G401.6 (cell line): ENCODE results near the gene MRRF.

Source experiments
- FAIRE-seq: peaks from 2 replicates; lab custom pipeline; 2012; peaks lifted over from hg19 to GRCh38; lab: Jason Lieb, UNC

MRRF gene

DNA sequence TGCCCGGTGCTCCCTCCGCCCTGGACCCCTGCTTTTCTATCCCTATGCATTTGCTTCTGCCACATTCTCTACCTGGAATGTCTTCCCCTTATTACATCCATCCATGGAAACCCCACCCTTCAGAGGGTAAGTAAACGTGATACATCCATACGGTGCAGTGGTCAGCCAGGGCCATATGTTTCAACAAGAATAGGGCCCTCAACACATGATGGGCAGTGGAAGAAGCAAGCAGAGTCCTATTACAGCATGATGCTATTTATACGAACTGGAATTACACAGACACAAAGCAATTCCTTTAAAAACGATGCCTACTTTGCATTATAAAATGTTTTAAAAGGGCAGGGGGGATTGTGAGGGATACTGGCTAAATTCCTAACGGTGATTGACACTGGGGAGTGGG, 68.0 kb downstream of the MRRF start:
- no peak for FAIRE-seq

DNA sequence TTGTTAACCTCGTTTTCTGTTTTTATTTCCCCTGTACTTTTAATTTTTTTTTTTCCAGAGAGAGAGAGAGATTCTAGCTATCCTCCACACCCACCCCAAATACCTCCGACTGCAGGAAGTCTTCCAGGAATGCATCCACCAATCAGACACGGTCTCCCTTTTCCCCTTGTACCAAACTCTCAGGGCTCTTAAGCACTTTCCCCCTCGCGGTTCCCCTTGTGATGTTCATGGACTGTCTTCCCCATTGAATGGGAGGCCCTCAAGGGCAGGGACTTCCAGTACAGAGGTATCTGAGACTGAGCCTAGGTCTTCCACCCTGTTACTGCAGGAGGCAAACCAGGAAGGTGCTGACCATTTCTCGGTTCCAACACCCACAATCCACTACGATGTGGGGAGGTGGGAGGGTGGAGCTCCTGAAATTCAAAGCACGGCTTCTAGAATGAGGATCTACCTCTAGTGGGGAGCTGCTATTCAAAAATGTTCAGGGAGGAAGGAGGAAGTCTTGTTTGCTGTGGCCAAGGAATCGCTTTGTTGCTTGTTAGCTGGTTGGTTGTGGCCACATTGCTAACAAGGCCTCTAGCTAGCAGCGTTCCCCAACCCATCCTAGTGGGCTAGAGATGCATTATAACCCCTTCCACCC, 68.6 kb downstream of the MRRF start:
- FAIRE-seq, result no peak

DNA sequence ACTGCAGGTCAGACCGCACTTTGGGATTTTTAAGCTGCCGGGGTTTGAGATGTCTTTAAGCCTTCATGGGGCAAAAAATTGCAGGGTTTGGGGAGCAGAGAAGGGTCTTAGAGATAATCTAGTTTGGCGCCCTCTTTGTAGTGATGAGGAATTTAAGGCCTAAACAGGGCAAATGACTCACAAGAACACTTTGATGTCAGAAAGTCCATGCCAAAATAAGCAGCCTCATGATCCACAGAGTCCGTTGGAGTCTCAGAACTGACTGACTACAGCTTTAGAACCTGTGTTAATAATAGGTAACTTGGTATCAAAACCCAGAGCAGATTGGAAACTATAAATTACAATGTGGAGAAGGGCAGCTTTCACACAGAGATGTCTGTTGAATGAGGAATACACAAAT, 70.2 kb downstream of the MRRF start:
- FAIRE-seq, result no peak

DNA sequence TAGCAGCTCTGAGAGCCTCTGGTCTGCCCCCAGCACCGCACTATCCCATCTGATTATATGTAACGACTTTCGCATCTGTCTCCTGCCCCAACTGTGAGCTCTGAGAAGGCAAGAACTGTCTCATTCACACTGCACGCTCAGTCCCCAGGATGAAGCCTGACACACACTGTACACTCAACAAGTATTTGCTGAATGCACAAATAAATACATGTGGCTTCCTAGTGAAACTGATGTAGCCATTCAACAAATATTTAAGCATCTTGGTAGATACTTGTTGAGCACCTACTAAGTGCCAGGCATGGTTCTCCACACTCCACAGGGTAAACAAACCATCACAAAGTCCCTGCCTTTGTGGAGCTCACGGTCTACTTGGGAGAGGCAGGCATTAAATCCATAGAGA, 71.5 kb downstream of the MRRF start:
- FAIRE-seq, result no peak

DNA sequence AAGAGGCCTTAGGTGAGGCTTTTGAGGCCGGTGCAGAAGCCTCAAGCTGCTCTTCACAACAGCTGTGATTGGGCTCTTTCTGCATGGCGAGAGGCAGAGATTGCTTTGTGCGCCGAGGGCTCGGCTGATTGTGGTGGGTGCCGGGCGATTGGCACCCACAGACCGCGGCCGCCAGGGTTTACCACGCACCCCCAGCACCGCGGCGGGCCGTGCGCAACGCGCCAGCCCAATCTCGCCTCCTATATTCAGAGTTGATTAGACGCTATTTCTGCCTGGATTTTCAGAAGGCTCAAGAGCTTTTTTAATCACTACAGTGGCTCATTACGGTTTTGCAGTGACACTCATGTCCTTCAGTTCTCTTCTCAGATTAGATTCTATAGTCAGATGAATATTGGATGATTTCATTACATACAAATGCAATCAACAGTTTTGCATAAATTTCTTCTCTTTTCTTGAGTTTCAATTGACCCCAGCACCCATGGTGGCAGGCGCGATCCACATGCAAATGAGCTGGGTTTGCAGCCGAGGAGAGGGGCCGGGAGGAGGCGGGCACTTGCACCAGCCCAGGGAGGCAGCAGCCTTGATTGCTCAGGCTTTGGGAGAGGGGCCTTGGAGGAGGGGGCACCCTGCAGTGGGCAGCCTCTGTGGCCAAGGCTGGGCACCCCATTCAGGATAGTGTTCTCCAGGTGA, 72.3 kb downstream of the MRRF start:
- no peak for FAIRE-seq

DNA sequence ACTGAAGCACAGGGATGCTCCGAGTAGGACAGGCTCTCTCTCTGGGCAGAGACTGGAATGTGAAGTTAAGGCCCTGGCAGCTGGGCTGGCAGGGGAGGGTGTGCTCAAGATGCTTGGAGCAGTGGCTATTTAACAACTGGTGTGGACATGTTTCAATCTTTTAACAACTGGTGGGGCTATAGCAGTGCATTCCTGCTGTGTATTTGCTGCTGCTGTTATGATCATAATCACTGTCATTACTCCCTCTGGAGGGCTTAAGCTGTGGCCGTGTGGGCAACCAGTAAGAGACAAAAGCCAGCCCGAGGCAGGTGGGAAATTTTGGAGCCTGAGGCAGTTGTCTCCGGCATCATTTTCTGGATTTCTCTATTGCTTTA, 72.9 kb downstream of the MRRF start:
- FAIRE-seq, result no peak

DNA sequence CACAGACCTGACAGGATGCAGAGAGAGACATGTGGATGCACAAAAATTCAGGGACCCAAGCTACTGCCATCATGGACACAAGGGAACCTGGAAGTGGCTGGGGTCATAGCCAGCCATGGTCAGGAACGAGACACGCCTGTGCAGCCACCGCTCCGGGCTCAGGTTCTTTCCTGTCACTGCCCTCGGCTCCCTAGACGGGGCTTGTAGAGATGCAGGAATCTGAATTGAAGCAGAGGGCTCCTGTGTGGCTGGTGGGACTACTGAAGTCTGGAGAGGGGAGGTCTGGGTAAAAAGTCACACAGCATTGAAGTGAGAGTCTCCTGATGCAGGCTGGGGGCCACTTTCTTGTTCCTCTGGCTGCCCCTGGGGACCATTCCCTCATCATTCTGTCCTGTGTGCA, 73.9 kb downstream of the MRRF start:
- FAIRE-seq, result no peak

DNA sequence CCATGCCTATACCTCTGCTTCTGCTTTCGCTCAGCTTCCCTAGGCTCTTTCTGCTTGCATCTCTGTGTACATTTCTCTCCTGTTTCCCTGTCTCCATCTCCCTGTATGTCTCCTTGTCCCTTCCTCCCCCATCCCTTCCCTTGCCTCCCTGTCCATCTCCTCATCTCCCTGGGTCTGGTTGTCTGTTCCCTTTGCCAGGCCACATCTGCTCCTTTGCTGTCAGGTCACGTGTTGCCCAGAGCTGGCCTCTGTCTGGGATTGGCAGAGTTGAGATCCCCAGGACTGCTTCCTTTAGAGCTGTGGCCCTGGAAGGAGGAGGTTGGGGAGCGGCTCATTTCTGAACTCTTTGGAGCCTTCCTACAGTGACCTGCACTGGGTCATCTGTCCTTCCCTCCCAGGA, 74.3 kb downstream of the MRRF start:
- no peak for FAIRE-seq

DNA sequence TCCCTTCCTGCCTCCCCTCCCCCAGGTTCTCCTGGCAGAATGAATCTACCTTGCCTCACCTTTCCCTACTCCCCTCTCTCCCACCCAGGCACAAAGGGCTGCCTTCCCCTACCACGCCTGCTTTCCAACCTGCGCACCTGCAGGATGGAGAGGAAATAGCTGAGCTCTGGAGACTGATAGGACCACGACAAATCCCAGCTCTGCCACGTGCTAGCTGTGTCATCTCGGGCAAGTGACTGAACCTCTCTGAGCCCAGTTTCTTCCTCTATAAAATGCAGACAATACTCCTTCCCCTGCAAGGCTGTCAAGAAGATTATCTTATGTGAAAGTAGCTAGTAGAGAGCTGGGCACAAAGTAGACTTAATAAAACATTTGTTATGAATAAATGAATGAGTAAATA, 74.9 kb downstream of the MRRF start:
- FAIRE-seq, result no peak

DNA sequence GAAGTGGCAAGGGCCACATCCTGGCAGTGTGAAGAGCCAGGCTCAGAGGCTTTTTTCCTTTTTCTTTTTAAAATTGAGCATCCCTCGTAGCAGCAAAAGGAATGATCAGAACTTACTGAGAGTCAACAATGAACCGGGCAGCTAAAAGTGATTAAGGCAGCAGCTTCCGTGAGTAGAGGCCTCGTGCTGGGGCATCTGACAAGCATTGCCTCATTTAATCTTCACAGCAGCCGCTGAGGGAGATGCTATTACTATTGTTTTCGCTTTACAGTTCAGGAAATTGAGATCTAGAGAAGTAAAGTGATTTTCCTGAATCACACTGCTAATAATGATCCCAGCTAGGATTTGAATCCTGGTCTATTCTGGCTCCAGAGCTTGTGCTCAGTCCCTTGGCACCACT, 75.5 kb downstream of the MRRF start:
- FAIRE-seq, result peak; percentile 93

DNA sequence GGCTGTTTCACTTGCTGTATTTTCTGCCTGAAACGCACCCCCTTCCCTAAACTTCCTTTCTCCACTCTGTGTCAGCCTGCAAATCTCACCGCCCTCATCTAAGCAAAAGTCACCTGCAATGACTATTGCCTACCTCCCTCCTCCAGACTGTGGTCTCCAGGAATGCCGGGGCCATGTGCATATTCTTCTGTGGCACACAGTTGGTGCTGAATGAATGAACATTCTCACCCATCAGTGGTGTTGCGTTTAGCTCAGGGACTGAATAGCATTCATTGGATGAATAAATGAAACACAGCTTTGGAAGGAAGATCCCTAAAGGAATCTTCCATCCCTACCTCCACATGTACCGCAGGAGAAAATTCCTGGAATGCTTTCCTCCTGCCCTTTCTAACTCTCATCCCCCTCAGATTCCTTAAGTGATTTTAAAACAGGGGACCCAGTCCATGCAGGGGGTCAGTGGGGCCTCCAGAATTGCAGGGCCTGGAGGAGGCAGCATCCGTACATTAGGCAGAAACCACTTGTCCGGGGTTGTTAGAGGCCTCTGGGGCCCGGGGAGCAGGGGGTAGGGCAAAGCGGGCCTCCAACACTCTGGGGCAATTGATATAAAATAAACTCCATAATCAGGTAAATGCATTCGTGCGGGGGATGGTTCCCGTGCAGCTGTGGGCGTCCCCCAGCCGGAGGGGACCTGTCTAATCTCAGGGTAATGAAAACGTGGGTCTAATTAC, 77.8 kb downstream of the MRRF start:
- FAIRE-seq, result peak; percentile 96

DNA sequence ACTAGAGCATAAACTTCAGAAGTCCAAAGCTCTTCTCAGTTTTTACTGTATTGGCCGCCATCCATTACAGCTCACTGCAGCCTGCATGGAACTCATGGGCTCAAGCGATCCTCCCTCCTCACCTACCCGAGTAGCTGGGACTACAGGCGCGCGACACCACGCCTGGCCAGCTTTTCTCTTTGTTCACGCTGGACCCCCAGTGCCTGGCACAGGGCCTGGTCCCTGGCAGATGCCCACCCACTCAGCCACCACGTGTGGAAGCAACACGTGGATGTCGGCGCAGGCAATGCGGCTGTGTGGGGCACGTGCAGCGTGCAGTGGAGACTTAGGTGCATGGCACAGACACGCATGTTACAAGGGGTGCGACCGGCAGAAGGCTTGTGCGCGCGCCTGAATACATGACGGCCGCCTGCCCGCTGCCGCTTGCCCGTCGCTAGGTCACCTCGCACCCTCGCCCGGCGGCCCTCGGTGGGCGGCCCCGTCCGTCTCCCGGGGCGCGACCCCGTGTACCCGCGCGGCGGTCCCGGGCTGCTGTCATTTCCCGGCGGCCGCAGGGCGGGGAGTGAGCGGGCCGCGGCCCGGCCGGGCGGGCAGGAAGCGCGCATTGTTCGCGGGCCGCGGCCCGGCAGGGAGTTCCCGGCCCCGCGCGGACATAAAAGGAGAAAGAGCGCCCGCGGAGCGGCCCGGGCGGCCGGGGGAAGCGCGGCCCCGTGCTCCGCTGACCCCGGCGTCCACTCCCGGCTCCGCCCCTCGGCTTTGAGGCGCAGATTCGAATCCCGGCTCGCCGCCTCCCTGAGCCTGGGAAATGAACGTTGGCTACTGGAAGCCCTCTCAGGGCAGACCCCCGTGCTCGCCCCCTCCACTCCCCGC, 82.0 kb downstream of the MRRF start:
- no peak for FAIRE-seq

DNA sequence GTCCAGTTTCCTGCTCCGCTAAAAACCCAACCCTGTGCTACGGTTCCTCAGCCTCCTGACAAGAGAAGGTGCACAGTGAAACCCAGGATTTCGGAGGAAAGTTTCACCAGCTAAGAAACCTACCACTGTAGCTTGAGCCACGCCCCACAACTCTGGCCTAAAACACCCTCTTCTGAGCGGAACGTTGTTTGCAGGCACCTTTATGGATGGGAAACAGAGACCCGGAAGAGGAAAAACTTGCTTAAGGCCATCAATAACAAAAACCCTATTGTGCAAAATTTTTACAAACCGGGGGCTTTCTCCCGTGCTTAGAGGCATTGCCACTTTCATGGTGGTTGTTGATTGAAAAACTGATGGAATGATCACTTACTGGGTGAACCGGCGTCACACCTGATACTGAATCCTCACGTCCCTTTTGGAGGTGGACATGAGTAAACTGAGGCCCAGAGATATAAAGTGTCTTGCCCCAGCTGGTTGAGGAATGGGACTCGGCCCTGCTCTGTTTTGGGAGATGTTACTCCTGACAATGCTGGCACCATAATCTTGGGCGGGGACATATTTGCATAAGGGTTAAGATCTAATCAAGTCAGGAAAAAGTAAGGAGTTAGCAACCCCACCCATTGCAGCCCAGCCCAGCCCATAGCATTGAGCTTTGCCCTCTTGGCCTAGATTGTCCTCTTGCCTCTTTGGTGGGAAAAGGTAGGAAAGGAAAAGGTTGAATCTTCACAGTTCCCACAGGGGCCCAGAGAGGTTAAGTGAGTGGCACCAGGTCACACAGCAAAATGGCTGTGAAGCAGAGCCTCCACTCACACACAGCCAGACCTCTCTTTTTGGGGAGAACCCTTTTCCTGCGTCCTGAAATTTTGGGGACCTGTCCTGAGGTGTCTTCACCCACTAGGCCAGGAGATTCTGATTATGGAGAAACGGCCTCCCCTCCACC, 82.9 kb downstream of the MRRF start:
- FAIRE-seq, result peak; percentile 86

DNA sequence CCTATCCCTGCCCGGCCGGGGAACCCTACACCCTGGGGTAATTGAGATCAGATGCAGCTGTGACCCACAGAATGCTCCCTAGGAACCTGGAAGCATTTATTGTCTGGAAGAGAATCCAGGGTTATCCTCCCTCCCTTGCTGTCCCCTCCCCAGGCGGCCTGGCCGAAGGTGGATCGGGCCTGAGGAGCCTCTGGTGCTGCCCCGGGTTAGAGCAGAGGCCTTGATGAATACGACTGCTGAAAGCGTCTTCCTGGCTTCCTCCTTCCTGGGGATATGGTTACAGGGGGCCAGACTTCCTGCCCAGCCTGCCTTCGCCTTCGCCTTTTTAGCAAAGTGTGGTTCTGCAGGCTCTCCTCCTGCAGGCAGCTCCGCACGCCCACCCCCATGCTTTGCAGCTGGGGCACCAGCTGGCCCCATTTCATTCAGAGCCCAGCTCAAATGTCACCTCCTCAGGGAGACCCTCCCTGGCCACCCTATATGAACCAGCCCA, 83.7 kb downstream of the MRRF start:
- FAIRE-seq, result no peak

DNA sequence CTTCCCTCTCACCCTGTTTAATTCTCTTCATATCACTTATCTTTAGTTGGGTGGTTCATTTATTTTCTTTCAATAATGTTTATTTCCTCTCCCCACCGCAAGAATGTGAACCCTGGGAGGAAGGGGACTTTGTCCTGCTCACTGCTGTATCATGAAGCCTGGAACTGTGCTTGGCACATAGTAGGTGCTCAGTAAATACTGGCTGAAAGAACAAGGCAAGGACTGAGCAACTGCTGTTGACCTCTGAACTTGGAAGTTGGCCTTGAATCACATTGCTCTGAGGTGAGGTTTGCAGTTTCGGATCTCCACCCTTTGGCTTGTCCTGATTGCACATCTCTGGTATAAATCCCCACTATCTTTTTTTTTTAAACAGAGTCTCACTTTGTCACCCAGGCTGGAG, 84.1 kb downstream of the MRRF start:
- no peak for FAIRE-seq

DNA sequence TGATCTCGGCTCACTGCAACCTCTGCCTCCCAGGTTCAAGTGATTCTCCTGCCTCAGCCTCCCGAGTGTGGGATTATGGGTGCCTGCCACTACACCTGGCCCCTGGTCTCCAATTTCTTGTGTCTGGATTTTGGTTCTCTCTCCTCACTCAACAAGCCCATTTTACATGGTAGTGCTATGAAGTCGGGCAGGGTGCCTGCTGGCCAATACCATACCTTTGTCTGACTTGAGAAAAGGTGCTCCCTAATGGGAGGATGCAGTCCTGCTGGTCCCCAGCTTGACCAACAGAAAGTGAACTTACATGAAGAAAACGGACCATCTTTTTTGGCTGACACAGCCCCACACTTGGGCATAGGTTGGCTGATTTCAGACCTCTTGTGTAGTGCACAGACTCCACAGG, 84.5 kb downstream of the MRRF start:
- no peak for FAIRE-seq

DNA sequence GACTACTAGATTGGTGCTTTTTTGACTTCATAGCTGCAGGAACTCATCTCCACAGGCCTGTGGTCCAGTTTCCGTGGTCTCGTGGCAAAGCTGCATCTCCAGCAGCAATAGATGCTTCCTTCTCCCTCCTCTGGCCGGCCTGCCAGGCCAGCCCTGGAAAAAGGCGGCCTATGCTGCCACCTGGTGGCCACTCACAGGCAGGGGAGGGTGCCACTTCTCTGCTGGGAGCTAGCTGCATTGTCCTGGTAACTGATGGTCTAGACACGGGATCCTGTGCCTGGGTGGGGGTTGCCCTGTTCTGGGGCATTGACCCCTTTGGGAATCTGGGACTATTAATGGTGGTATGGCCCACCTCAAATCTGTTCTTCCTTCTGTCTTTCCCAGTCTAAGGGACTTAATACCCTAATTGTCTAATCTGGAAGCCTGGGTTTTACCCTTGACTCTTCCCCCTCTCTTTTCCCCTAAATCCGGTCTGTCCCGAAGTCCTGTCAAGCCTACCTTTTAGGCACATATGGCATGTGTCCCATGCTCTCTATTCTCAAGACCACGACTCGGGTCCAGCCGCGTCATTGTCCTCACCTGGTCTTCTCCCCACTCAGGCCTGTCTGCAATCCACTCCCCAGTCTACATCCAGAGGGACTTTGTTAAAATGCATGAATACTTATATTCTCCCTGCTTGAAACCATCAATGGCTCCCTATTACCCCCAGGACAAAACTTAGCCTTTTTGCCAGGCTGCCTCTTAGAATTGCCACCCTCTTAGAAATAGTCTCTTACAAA, 86.1 kb downstream of the MRRF start:
- FAIRE-seq, result peak; percentile 70

DNA sequence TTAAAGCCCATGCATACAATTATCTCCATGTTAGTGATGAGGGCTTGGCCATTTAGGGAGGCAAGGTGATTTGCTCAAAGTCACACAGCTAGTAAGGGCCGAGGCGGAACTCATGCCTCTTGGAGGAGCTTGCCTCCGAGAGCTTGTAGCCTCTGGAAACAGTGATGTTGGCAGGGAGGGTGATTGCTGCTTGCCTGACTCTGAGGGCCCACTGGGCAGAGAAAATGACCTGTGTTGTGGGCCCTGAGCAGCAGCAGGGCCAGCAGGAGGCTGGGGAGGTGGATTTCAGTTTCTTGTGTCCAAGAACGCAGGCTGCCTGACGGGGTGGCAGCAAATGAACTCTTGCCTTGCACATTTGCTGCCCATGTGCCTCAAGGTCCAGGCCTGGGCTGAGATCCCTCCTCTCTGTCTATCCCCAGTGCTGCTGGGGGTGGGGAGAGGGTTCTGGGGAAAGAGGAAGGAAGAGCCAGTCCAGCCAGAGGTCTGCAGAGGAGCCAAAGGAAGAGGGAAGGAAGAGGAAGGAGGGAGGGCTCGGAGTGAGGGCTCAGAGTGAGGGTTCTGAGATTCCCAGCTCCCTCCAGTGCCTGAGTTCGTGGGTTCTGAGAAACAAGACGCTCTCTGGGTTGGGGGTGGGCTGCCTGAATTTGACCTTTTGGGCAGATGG, 90.0 kb downstream of the MRRF start:
- FAIRE-seq, result no peak

DNA sequence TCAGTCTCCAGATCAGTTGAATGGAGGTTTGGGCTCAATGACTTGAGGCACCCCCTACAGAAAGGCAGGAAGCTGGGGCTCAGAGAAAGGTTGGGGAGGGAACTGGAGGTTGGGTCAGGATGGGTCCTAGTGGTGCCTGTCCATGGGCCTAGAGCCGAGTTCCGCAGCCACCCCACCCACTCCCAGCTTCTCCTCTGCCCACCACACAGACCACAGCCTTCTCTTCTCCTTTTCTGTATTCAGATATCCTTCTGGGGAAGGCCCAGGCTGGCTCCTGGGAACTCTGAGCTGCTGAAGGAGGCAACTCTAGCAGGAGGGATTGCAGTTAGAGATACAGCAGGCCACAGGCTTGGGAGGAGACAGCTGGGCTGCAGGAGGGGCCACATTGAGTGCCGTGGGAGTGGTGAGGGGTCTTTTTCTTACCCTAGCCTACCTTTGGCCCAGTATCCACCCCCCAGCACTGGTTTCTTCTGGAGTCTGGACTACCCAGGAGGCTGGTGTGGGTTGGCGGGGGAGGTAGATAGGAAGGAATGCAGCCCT, 90.7 kb downstream of the MRRF start:
- FAIRE-seq, result no peak

DNA sequence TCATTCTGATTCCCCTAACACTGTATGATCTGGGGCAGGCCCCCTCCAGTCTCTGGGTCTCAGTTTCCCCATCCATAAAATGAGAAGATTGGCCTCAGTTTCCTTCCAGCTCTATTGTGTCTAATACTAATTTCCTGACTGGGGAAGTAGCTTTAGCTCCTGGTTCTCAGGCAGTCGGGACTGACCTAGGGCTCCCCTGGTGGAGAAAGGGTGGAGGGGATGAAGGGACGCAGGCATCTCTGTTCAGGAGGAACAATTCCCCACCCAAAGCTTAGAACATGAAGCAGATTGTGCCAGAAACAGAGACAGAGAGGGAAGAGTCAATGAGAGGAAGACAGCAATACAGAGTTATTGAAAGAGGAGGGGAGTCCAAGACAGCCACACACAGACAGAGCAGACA, 91.9 kb downstream of the MRRF start:
- FAIRE-seq, result no peak
